Fibroblast of pulmonary artery (primary cell): ENCODE results near the gene SPSB1.
"Not testable (repeated sequence)": the region's sequence is repeated elsewhere in the genome, so short reads cannot be mapped to it uniquely, and the experiment has no call there.

ENCODE experiments used
- DNase-seq: peaks from one replicate; pipeline ENCODE4 v3.0.0-alpha.2; 2010; ENCODE audit warnings: low read depth
- H3K4me3 ChIP-seq: replicated peaks from 2 replicates; pipeline ENCODE4 v1.5.1; 2011; ENCODE audit warnings: low read depth, mild to moderate bottlenecking, control low read depth, low read length, moderate library complexity
- CTCF ChIP-seq: IDR thresholded peaks from 2 replicates; pipeline ENCODE4 v1.5.1; 2011; ENCODE audit warnings: mild to moderate bottlenecking, control low read depth, low read length, inconsistent platforms; ENCODE audit errors: missing control alignments

Gene SPSB1

GRCh38 chr1:9382643-9383491 lies 90.2 kb downstream of the SPSB1 start:
- no peak for DNase-seq
- no peak for TF ChIP-seq CTCF
- no peak overlapping the region for H3K4me3 ChIP-seq

- no peak for TF ChIP-seq CTCF
- H3K4me3 ChIP-seq = no peak overlapping the region
- no peak for DNase-seq
These were observed 91.4 kb downstream of the SPSB1 start for GRCh38 chr1:9384128-9384527.

DNA sequence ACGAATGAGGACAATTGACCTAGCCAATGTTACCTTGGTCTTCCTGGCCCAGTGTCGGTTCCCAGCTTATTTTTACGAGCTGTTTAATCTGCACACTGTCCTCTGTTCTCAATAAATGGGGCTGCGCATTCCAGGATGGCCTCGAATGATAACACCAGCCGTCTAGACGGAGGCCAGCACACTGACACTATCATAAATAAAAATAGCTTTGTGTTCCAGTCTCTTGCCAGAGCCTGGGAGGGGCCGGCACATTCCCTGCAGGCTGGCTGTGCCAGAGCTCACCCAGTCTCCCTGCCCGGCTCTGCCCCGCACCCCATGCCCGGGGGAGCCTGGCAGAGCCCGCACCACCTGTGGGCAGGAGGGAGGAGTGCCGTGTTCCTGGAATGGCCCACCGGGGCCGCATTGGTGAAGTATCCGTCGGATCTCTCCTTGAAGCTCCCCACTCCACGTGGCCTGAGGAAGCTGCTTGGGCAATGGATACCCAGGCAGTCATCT lies 92.1 kb downstream of the SPSB1 start:
- no peak for TF ChIP-seq CTCF
- no peak overlapping the region for H3K4me3 ChIP-seq
- no peak for DNase-seq

DNA sequence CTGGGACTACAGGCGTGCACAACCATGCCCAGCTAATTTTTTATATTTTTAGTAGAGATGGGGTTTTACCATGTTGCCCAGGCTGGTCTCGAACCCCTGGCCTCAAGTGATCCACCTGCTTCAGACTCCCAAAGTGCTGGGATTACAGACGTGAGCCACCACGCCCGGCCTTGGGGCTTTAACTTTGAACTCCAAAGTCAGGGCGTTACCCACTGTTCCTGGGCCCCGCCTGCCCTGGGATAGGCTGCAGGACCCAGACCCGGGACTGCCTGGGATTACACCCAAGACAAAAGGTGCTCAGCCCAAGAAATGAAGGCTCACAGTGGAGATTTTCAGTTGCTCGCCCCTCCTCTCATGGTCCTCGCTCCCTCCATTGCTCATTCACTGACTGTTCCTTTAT lies 92.7 kb downstream of the SPSB1 start:
- not testable (repeated sequence) for H3K4me3 ChIP-seq, DNase-seq

DNA sequence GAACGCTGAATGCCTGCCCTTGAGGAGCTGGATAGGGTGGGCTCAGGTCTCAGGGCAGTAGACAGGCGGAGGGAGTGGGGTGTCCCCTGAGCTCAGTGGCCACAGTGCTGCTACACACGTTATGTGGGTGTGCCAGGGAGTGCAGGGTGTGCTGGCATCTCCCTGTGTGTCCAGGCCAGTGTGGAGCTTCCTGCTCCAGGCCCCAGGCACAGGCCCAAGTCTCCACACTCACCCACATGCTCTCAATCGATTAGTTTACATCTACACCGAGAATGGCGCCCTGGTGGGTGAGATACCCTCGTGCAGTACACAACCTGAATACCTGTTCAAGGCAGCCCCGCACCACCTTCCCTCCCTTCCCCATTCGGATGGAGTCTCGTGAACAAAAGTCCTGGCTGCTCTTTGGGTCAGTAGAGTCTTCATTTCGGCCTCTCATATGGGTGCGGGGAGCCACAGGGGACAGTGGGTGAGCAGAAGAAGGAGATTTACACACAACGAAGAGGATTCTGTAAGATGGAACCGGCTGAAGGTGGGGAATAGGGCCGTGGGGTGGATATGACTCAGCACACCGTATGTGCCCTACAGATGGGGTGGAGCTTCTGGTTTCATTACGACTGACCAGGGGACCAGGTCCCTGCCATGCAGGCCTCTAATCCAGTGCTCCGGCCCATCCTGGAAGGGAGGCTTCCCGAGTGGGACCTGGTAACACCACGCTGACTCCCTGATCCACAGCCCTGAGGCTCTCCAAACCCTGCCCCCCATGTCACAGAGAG lies 93.3 kb downstream of the SPSB1 start:
- TF ChIP-seq CTCF = no peak
- no peak for DNase-seq
- H3K4me3 ChIP-seq = no peak overlapping the region

DNA sequence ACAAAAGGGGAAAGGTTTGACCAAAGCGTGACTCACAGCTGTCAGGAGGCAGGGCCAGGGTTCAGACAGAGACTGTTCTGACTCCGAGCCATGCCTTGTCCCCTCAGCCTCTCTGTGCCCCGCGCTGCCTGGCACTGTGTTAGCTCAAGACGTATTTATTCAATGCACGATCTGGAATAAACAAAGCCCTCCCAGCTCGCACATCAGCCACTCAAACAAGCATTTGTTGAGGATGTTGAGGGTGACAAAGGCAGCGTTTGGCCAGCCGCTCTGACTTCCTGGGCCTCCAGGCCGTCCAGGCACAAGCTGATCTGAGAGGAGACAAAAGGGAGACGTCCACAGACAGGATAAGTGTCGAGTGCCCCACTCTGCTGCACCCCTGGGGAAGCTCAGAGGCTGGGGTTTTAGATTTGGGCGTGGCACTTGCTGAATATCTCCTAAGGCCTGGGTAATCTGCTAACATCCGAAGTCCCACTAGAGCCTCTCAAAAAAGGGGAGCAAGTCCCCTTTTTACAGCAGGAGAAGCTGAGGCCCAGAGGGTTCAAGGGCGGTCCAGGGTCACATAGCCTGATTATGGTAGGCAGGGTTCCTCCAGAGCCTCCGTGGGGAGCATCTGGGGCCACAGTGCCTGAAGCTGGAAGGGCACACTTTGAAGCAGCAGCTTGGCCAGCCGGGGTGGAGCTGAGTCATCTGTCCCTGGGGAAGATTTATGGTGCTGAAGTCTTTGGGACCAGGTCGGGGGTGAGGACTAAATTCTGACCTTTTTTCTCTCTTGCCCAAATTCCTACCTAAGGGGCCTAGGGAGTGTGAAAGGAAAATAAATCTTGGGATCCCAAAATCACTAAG lies 95.9 kb downstream of the SPSB1 start:
- no peak for TF ChIP-seq CTCF
- DNase-seq = peak; percentile 42
- no peak overlapping the region for H3K4me3 ChIP-seq

DNA sequence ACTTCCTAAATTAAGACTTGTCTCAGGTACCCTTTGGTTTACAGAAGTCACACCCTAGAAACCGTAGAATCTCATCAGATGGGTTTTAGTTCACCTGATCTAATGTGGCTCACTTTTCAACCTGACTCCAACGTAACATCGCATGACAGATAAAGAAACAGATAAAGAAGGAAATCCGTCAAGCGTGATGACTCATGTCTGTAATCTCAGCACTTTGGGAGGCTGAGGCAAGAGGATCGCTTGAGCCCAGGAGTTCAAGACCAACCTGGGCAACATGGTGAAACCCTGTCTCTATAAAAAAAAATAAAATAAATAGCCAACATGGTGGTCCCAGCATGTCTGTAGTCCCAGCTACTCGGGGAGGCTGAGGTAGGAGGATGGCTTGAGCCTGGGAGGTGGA lies 97.3 kb downstream of the SPSB1 start:
- H3K4me3 ChIP-seq = no peak overlapping the region
- DNase-seq = no peak
- TF ChIP-seq CTCF = no peak
